ENCODE results near the gene IP6K2.

The IP6K2 gene

GRCh38 chr3:48684054-48684349 lies 33.0 kb downstream of the IP6K2 start:
- Mint-ChIP-seq H3K4me3 (peak overlapping the region; percentile 86 to 91 (median 86)), H3K27ac (peak overlapping the region in 2 of 3 experiments; percentile 2 to 81), H3K27me3 (ENCODE audit: low read depth) (no peaks in the 10 kb centered on the region), H3K4me1 (peaks cover 39% of the 10 kb centered on the region), H3K9me3 (no peaks in the 10 kb centered on the region), H3K36me3 (ENCODE audit: low read depth) (peaks cover 28% of the 10 kb centered on the region)
- no peak for TF ChIP-seq CTCF (IDR thresholded peaks at IDR 0.05; ENCODE audit: unreplicated experiment in 3 of 3)

- no peak for TF ChIP-seq CTCF (IDR thresholded peaks at IDR 0.05; ENCODE audit: unreplicated experiment in 3 of 3)
- no peaks in the 10 kb centered on the region for H3K27me3 Mint-ChIP-seq (ENCODE audit: low read depth)
- H3K36me3 Mint-ChIP-seq (ENCODE audit: low read depth) = peaks cover 27% of the 10 kb centered on the region
- H3K4me1 Mint-ChIP-seq = peaks cover 38% of the 10 kb centered on the region
- no peaks in the 10 kb centered on the region for H3K9me3 Mint-ChIP-seq
- peak overlapping the region in 1 of 3 experiments; percentile 15 for H3K27ac Mint-ChIP-seq
- H3K4me3 Mint-ChIP-seq = peak overlapping the region in 2 of 3 experiments; percentile 67 to 91
These were observed 34.2 kb downstream of the IP6K2 start for GRCh38 chr3:48682786-48683185.

- no peaks in the 10 kb centered on the region for H3K27me3 Mint-ChIP-seq (ENCODE audit: low read depth)
- no peaks in the 10 kb centered on the region for H3K9me3 Mint-ChIP-seq
- no peak overlapping the region for H3K27ac Mint-ChIP-seq
- peaks cover 29% of the 10 kb centered on the region for H3K36me3 Mint-ChIP-seq (ENCODE audit: low read depth)
- peaks cover 35% of the 10 kb centered on the region for H3K4me1 Mint-ChIP-seq
- H3K4me3 Mint-ChIP-seq = peak overlapping the region in 1 of 3 experiments; percentile 91
- TF ChIP-seq CTCF (IDR thresholded peaks at IDR 0.05; ENCODE audit: unreplicated experiment in 3 of 3) = no peak
These were observed 34.9 kb downstream of the IP6K2 start for GRCh38 chr3:48681974-48682610.

- H3K9me3 Mint-ChIP-seq = no peaks in the 10 kb centered on the region
- H3K36me3 Mint-ChIP-seq (ENCODE audit: low read depth) = peaks cover 29% of the 10 kb centered on the region
- H3K27ac Mint-ChIP-seq = no peak overlapping the region
- H3K4me1 Mint-ChIP-seq = peaks cover 32% of the 10 kb centered on the region
- H3K4me3 Mint-ChIP-seq = no peak overlapping the region
- no peaks in the 10 kb centered on the region for H3K27me3 Mint-ChIP-seq (ENCODE audit: low read depth)
- TF ChIP-seq CTCF (IDR thresholded peaks at IDR 0.05; ENCODE audit: unreplicated experiment in 3 of 3) = no peak
These were observed 35.5 kb downstream of the IP6K2 start for GRCh38 chr3:48681541-48681880.

- H3K9me3 Mint-ChIP-seq = no peaks in the 10 kb centered on the region
- peaks cover 34% of the 10 kb centered on the region for H3K36me3 Mint-ChIP-seq (ENCODE audit: low read depth)
- peak overlapping the region in 1 of 3 experiments; percentile 1 for H3K4me3 Mint-ChIP-seq
- H3K27me3 Mint-ChIP-seq (ENCODE audit: low read depth) = no peaks in the 10 kb centered on the region
- peaks cover 26% of the 10 kb centered on the region for H3K4me1 Mint-ChIP-seq
- H3K27ac Mint-ChIP-seq = no peak overlapping the region
- no peak for TF ChIP-seq CTCF (IDR thresholded peaks at IDR 0.05; ENCODE audit: unreplicated experiment in 3 of 3)
These were observed 36.0 kb downstream of the IP6K2 start for GRCh38 chr3:48680811-48681540.

All from nephron (organoid).